Adrenal gland (tissue), 5 donors: ENCODE results near the gene PPOX.

Experiments used
- CTCF ChIP-seq, 6 experiments: fragments of 450-650 bp in 4 of 6; fragments of 200-600 bp in 2 of 6; sonication (generic) in 1 of 6; IDR thresholded peaks; 1 replicate in 5 of 6; 2 replicates in 1 of 6; pipeline versions ENCODE4 v1.5.1 to v1.8.0; 2016 to 2021; ENCODE audit warnings: antibody characterized with exemption in 6 of 6, mild to moderate bottlenecking in 2 of 6, moderate library complexity in 1 of 6
- POLR2A ChIP-seq, 2 donors: fragments of 450-650 bp; IDR thresholded peaks; one replicate each; pipeline ENCODE4 v1.6.1; 2017; ENCODE audit warnings: antibody characterized with exemption in 2 of 2, mild to moderate bottlenecking in 2 of 2, moderate library complexity in 1 of 2
- donor health status: DM: no; HTN: no; CAD: no.

GRCh38 chr1:161179698-161180097 is 13.5 kb downstream of the PPOX start:
- TF ChIP-seq CTCF (IDR thresholded peaks at IDR 0.05), result no peak
- TF ChIP-seq POLR2A (IDR thresholded peaks at IDR 0.05), result no peak
